Activated naive CD4-positive, alpha-beta T cell treated with anti-CD3 and anti-CD28 coated beads, Interleukin-2, amount 50 U/mL, for 24 hours (primary cell): Measurements from ENCODE around the gene CCP110.

Source experiments
- H3K27ac Mint-ChIP-seq: one replicate; pipeline ENCODE4 v1.8.0; 2021; ENCODE audit warnings: mild to moderate bottlenecking, mixed read lengths
- H3K27me3 Mint-ChIP-seq: one replicate; pipeline ENCODE4 v1.8.0; 2021; ENCODE audit warnings: mixed read lengths
- H3K36me3 Mint-ChIP-seq: one replicate; pipeline ENCODE4 v1.8.0; 2021; ENCODE audit warnings: mixed read lengths
- H3K4me1 Mint-ChIP-seq: one replicate; pipeline ENCODE4 v1.8.0; 2021; ENCODE audit warnings: mixed read lengths
- H3K4me3 Mint-ChIP-seq: one replicate; pipeline ENCODE4 v1.8.0; 2021; ENCODE audit warnings: mild to moderate bottlenecking, mixed read lengths
- H3K9me3 Mint-ChIP-seq: one replicate; pipeline ENCODE4 v1.8.0; 2021; ENCODE audit warnings: mixed read lengths

CCP110 gene

DNA sequence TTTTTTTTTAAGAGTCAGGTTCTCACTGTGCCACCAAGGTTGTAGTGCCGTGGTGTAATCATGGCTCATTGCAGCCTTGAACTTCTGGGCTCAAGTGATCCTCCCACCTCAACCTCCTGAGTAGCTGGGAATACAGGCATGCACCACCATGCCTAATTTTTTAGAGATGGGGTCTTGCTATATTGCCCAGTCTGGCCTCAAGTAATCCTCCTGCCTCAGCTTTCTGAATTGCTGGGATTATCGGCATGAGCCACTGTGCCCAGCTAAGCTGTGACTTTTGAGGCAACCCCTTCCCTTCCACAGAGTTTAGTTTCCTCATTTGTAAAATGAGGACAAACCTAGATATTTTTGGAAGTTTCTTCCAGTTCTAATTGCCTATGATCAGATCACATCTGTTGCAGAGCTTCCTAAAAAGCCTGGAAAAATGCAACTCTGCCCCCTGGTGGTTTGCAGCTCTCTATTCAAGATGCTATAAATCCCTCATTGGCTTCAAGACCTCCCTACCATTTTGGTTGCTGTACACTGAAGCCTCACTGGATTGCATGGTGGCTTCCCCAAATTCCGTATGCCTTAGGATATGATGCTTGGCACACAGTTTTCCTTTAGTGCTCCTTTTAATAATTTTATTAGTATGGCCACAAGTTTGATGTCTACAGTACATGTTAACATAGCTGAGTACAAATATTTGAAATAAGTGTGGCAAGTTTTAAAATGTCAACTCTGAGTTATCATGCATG is 21.2 kb upstream of the CCP110 start:
- Mint-ChIP-seq H3K36me3 (peaks cover 18% of the 10 kb centered on the region), H3K27ac (no peak overlapping the region), H3K4me1 (no peaks in the 10 kb centered on the region), H3K4me3 (no peak overlapping the region), H3K9me3 (no peaks in the 10 kb centered on the region), H3K27me3 (no peaks in the 10 kb centered on the region)

DNA sequence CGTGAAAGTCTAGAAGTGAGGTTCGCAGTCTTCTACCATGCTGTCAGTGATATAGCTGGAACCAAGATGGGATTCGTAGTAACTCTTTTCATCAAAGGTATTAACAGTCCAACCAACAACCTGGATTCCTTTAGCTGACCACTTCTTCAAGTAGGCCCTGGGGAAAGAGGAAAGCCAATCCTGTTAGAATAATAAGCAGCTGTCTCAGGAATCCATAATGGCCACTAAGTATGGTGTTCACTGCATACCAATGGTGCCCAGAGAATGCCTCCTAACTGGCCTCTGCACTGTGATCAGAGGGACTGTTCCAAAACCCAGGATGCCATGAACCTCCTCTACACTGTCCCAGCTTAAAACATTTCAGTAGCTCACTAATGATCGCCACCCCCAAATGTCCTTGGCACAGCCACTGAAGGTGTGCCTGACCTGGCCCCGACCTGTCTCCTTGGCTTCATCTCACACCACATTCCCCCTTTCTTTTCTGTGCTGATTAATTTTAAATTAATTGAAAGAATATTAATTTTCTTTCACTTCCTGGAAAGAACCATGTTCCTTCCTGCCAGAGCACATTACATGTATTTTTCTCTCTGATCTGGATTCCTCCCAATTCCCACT is 20.2 kb upstream of the CCP110 start:
- no peaks in the 10 kb centered on the region for H3K9me3 Mint-ChIP-seq
- H3K4me3 Mint-ChIP-seq = no peak overlapping the region
- H3K27ac Mint-ChIP-seq = no peak overlapping the region
- no peaks in the 10 kb centered on the region for H3K4me1 Mint-ChIP-seq
- H3K27me3 Mint-ChIP-seq = no peaks in the 10 kb centered on the region
- H3K36me3 Mint-ChIP-seq = peaks cover 18% of the 10 kb centered on the region

DNA sequence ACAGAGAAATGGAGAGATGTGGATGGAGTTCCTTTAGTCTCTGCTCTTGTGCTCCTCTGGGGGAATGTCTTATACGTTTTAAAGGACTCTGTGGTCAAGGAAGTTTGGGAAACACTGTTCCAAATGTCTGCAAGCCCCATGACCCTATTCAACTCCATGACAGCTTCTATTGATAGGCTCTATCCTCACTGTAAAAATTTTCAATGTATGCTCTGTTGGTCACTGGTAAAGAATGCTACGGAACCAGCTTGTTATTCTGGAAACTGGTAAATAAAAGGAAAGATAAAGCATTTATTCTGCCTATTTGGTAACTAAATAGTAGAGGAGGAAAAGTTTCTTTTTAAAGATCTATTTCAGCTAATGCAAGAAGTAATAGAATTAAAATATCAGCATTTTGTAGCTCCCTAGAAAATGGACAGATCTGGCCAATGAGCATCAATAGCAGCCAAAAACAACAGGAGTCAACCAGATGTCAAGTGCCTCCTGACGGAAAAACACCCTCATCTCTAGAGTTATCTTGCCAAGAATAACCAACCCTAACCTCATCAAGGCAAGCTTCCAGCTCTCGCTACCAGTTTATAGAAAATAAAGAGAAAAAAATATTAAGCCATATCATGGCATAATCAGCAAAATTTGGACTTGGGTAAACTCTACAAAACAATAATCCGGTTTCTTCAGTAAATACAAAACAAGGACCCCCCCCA is 18.0 kb upstream of the CCP110 start:
- Mint-ChIP-seq H3K9me3 (no peaks in the 10 kb centered on the region), H3K4me1 (no peaks in the 10 kb centered on the region), H3K36me3 (peaks cover 16% of the 10 kb centered on the region), H3K27ac (no peak overlapping the region), H3K4me3 (no peak overlapping the region), H3K27me3 (no peaks in the 10 kb centered on the region)

DNA sequence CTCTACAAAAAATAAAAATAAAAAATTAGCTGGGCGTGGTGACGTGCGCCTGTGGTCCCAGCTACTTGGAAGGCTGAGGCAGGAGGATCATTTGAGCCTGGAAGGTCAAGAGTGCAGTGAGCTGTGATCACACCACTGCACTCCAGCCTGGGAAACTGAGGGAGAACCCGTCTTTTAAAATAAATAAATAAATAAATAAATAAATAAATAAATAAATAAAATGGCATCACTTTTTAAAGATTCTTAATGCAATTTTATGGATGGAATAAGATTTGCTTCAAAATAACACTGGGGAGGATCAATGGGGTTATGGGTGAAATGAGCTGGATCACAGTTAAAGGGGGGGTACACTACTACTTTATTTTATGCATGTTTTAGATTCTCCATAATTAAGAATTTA is 16.8 kb upstream of the CCP110 start:
- no peak overlapping the region for H3K27ac Mint-ChIP-seq
- peaks cover 14% of the 10 kb centered on the region for H3K36me3 Mint-ChIP-seq

DNA sequence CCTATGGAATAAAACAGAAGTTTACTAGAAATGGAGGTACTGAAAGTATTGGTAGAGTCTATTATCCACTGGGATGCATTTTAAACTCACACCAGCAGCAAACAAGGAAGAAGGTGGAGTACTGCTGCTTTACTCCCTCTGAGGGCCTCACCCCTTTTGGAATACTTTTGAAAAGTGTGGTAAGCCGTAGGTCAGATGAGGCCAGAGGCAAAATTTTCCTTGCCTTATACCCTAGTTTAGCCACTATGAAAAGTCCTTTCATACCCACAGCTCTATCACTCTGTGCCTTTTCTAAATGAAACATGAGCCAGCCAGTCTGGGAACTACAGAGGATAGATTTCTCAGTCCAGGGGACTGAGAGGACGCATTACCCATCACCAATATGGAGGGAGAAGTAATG is 15.9 kb upstream of the CCP110 start:
- Mint-ChIP-seq H3K27ac (no peak overlapping the region), H3K4me1 (peaks cover 5% of the 10 kb centered on the region), H3K4me3 (no peak overlapping the region), H3K27me3 (no peaks in the 10 kb centered on the region), H3K9me3 (no peaks in the 10 kb centered on the region), H3K36me3 (peaks cover 11% of the 10 kb centered on the region)

More for the DNA sequence above, 16.8 kb upstream of the CCP110 start:
- no peaks in the 10 kb centered on the region for H3K4me1 Mint-ChIP-seq
- H3K9me3 Mint-ChIP-seq = no peaks in the 10 kb centered on the region
- H3K4me3 Mint-ChIP-seq = no peak overlapping the region
- no peaks in the 10 kb centered on the region for H3K27me3 Mint-ChIP-seq

DNA sequence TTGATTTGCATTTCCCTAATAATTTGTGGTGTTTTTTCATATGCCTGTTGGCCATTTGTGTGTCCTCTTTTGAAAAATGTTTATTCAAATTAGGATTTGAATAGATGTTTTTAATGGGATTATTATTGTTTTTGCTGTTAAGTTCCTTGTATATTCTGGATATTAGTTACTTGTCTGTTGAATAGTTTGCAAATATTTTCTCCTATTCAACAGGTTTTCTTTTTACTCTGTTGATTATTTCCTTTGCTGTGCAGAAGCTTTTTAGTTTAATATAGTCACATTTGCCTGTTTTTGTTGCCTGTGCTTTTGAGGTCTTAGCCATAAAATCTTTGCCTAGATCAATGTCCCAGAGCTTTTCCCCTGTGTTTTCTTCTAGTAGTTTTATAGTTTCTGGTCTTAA is 11.4 kb upstream of the CCP110 start:
- Mint-ChIP-seq H3K4me1 (peaks cover 29% of the 10 kb centered on the region), H3K9me3 (no peaks in the 10 kb centered on the region), H3K27me3 (no peaks in the 10 kb centered on the region), H3K36me3 (peaks cover 6% of the 10 kb centered on the region), H3K4me3 (no peak overlapping the region), H3K27ac (no peak overlapping the region)

DNA sequence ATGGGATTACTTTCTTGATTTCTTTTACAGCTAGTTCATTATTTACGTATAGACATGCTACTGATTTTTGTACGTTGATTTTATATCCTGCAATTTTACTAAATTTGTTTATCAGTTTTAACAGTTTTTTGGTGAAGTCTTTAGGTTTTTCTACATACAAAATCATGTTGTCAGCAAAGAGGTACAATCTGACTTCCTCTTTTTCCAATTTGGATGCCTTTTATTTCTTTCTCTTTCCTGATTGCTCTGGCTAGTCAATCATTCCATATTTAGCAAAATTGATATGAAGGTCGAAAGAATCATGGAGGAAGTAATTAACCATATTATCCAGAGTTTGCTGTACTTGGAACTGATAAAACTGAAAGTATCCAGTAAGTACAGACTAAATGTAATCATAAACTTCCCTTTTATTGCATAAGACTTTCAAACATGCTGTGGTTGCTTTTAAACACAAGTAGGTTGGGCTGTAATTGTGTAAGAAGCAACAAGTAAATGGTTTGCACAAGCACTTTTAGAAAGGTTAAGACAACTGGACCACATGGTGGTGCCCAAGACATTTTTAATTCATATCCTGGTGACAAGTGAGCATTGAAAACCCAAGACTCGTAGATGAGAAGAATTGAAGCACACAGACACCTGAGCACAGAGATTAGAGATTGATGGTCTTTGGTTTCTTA is 10.2 kb upstream of the CCP110 start:
- H3K36me3 Mint-ChIP-seq = peaks cover 8% of the 10 kb centered on the region

DNA sequence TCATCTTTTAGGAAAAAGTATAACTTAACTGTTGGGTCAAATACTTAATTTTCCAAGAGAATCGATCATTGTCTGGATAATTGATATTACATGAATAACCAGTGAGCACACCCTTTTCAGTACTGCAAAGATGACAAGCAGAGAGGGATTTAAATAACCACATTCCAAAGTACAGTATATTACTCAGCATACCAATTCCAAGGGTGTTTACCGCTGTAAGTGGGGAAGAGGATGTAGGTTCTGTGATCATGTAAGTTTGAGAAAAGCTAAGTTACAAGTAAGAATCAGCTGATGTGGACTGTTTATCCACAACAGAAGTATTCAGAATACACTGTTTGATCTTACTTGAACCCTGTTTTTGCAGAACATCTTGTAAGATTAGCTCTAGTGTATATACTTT is 8.0 kb upstream of the CCP110 start:
- peaks cover 8% of the 10 kb centered on the region for H3K36me3 Mint-ChIP-seq
- H3K4me3 Mint-ChIP-seq = no peak overlapping the region
- H3K9me3 Mint-ChIP-seq = no peaks in the 10 kb centered on the region
- H3K27ac Mint-ChIP-seq = no peak overlapping the region
- H3K27me3 Mint-ChIP-seq = no peaks in the 10 kb centered on the region
- peaks cover 48% of the 10 kb centered on the region for H3K4me1 Mint-ChIP-seq

More for the DNA sequence above, 10.2 kb upstream of the CCP110 start:
- Mint-ChIP-seq H3K9me3 (no peaks in the 10 kb centered on the region), H3K27ac (no peak overlapping the region), H3K4me3 (no peak overlapping the region), H3K4me1 (peaks cover 37% of the 10 kb centered on the region), H3K27me3 (no peaks in the 10 kb centered on the region)

DNA sequence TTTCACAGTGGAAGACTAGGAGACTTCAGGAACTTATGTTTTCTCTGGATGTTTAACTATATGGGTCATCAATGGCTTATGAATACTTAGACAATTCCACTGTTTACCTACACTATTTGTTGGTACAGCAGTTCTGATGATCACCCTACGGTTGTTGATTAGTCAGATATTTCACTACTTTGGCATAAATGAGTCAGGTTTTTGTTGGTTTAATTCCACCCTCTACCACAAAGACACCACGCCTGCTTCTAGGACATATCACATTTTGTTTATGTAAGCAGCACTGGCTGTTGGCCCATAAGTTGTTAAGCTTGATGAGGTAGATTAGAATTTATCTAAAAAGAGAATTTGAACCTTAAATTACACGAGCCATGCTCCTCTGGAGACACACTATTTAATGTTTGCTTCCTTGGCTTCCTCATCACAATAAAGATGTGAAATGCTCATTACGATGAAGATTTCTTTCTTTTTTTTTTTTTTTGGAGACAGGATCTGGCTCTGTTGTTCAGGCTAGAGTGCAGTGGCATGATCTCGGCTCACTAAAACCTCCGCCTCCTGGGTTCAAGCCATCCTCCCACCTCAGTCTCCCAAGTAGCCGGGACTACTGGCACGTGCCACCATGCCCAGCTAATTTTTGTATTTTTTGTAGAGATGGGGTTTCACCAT is 6.2 kb upstream of the CCP110 start:
- Mint-ChIP-seq H3K36me3 (peaks cover 8% of the 10 kb centered on the region), H3K27me3 (no peaks in the 10 kb centered on the region), H3K4me1 (peaks cover 61% of the 10 kb centered on the region), H3K27ac (no peak overlapping the region), H3K9me3 (no peaks in the 10 kb centered on the region), H3K4me3 (no peak overlapping the region)

DNA sequence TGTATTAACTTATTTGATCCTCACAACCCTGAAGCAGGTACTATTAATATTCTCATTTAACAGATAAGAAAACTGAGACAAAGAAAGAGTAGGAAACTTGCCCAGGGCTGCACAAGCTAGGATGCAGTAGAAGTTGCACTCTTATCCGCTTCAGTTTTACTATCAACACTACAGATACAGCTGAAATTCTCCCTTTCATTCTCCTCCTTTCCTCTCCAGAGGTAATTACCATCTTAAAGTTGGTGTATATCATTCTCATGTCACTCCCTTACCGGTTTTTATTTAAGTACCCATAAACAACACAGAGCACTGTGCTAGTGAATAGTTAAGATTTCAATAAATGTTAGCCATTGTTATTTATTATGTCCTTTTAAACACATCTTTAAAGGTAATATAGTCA is 5.4 kb upstream of the CCP110 start:
- Mint-ChIP-seq H3K4me3 (no peak overlapping the region), H3K9me3 (no peaks in the 10 kb centered on the region), H3K4me1 (peaks cover 59% of the 10 kb centered on the region), H3K27me3 (no peaks in the 10 kb centered on the region), H3K36me3 (peaks cover 8% of the 10 kb centered on the region), H3K27ac (no peak overlapping the region)

DNA sequence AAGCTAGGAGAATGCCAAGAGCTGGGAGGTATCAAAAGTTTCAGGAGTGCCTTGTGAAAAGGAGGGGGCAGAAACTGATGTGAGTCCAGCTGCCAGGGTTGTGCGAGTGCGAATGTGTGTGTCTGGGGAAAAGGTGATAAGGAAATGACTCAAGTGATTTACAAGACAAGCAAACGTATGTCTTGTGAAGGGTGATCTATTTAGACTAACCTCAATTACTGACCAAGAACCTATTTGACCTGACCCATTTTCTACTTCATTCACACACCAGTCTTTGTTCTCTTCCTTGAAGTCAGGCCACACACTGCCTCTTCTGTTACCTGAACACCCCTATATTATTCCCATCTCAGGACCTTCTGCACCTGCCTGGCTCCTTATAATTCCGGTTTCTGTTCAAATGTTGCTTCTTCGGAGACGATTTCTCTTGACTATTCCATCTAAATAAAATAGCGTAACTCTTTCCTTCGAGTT is 2.8 kb upstream of the CCP110 start:
- Mint-ChIP-seq H3K27ac (peak overlapping the region; percentile 96), H3K27me3 (no peaks in the 10 kb centered on the region), H3K9me3 (no peaks in the 10 kb centered on the region), H3K4me3 (peak overlapping the region; percentile 95), H3K4me1 (peaks cover 68% of the 10 kb centered on the region), H3K36me3 (peaks cover 6% of the 10 kb centered on the region)

DNA sequence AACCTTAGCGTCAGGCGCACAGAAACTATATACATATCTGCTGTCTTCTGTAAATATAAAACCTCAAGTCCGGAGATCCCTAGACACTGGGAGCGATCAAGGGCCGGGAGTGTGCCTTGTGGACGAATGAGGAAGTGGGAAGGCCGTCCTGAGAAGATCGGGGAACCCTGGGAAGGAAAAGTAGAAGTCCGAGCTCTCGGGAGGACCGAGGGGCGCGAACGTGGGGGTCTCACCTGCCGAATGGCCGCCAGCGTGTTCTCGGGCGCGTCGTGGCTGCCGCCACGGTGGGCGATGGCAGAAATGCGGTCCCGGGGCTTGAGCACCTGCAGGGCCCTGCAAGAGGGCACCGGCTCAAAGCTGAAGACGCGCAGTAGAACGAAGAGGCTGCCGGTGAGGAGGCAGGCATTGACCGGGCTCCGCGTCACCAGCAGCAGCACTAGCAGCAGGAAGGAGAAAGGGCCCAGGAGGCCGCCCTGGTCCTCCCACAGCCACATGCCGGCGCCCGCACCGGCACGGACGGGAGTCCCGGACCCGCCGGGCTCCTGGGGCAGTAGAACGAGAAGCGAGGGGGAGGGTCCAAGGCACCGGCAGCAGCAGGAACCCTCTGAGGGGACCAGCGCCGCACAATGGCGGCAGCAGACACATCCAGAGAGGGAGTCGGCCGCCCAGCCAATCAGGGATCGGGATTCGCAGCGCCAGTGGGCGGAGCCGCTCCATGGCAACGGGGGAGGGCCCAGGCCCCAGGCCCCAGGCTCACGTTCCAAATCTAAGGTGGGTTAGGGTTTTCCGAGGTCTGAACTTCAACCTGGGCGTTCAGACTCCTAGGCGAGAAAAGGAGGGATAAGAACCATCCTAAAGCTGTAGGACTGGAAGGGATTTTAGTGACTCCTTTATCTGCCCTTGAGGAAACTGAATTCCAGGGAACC is 2.0 kb upstream of the CCP110 start, which contains the start of gene GDE1:
Gene GDE1, minus strand, starts transcription at position 628 of the 926 bp plus-strand sequence. Its CDS starts 134 bp downstream, at position 494.
- Mint-ChIP-seq H3K27ac (peak within 1 kb of the TSS; percentile 96), H3K9me3 (no peaks in the 10 kb centered on the region), H3K4me3 (peak within 1 kb of the TSS; percentile 95), H3K27me3 (no peaks in the 10 kb centered on the region), H3K36me3 (peaks cover 4% of the 10 kb centered on the region), H3K4me1 (peaks cover 64% of the 10 kb centered on the region)

DNA sequence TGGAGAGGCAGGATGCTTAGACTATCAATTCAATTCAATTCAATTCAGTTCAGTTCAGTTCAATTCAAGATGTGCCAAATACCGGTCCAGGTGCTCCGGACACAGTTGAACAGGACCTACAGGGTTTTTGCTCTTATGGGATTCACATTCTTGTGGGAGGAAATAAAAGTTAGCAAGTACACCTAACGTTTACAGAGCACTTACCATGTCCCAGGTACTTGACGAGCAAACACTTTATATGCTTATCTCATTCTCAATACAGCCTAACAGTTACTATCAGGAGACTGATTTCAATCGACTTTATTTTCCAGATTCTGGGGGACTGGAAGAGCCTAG is 1.4 kb upstream of the CCP110 start:
- Mint-ChIP-seq H3K4me3 (peak overlapping the region; percentile 95), H3K4me1 (peaks cover 57% of the 10 kb centered on the region), H3K9me3 (no peaks in the 10 kb centered on the region), H3K27me3 (no peaks in the 10 kb centered on the region), H3K27ac (peak overlapping the region; percentile 96), H3K36me3 (peaks cover 4% of the 10 kb centered on the region)

DNA sequence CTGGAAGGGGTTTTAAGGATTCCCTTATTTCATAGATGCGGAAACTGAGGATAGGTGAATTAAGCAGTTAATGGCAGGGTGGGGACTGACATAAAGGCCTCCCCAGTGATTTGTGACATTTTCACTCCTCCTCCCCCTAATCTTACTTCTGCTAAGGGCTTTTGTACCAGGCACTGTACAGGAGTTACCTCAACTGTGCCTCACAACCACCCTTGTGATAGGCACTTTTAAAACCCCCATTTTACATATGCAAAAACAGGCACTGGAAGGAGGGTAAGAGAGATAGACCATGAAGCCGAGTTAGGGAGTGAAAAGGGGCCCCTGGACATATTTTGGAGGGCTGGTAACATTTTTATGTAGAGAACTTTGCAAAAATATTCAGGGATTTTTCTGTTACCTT is 982 bp upstream of the CCP110 start:
- Mint-ChIP-seq H3K27ac (peak overlapping the region; percentile 96), H3K36me3 (peaks cover 4% of the 10 kb centered on the region), H3K27me3 (no peaks in the 10 kb centered on the region), H3K9me3 (no peaks in the 10 kb centered on the region), H3K4me1 (peaks cover 54% of the 10 kb centered on the region), H3K4me3 (no peak overlapping the region)
